Adipocyte (in vitro differentiated cells): Measurements from ENCODE around the gene CCL17.

Experiments
- DNase-seq: peaks from one replicate; pipeline ENCODE4 v3.0.0-alpha.2; 2015; ENCODE audit warnings: low read depth
- H3K27me3 ChIP-seq: replicated peaks from 2 replicates; pipeline ENCODE4 v1.7.0; 2013; ENCODE audit warnings: mild to moderate bottlenecking, low read length, moderate library complexity; ENCODE audit not compliant: control insufficient read depth, insufficient read depth
- H3K36me3 ChIP-seq: 2 replicates; pipeline ENCODE4 v1.7.0; 2013; ENCODE audit warnings: low read length, mild to moderate bottlenecking, moderate library complexity; ENCODE audit not compliant: control insufficient read depth, insufficient read depth, severe bottlenecking
- H3K4me1 ChIP-seq: 2 replicates; pipeline ENCODE4 v1.7.0; 2013; ENCODE audit warnings: mild to moderate bottlenecking, low read length, moderate library complexity; ENCODE audit not compliant: control insufficient read depth, insufficient read depth
- H3K4me3 ChIP-seq: 2 replicates; pipeline ENCODE4 v1.7.0; 2013; ENCODE audit warnings: mild to moderate bottlenecking, low read length, moderate library complexity
- H3K9ac ChIP-seq: 2 replicates; pipeline ENCODE4 v1.7.0; 2013; ENCODE audit warnings: mild to moderate bottlenecking, low read length, moderate library complexity
- H3K9me3 ChIP-seq: 2 replicates; pipeline ENCODE4 v1.7.0; 2013; ENCODE audit warnings: mild to moderate bottlenecking, low read length, moderate library complexity; ENCODE audit not compliant: control insufficient read depth

CCL17 gene

GRCh38 chr16:57422026-57422944 is 17.7 kb downstream of the CCL17 start:
- H3K36me3 ChIP-seq, result peaks cover 3% of the 10 kb centered on the region
- H3K4me3 ChIP-seq, result peak overlapping the region; percentile 40
- peak; percentile 88 for DNase-seq
- peaks cover 7% of the 10 kb centered on the region for H3K4me1 ChIP-seq
- peak overlapping the region; percentile 67 for H3K9ac ChIP-seq
- no peaks in the 10 kb centered on the region for H3K9me3 ChIP-seq
- no peaks in the 10 kb centered on the region for H3K27me3 ChIP-seq

- H3K4me3 ChIP-seq, result no peak overlapping the region
- peaks cover 6% of the 10 kb centered on the region for H3K4me1 ChIP-seq
- H3K36me3 ChIP-seq, result peaks cover 11% of the 10 kb centered on the region
- H3K27me3 ChIP-seq, result no peaks in the 10 kb centered on the region
- no peak for DNase-seq
- no peak overlapping the region for H3K9ac ChIP-seq
- no peaks in the 10 kb centered on the region for H3K9me3 ChIP-seq
Measured at GRCh38 chr16:57423152-57423551, 18.6 kb downstream of the CCL17 start.

GRCh38 chr16:57424583-57424982 is 20.0 kb downstream of the CCL17 start:
- H3K36me3 ChIP-seq, result peaks cover 23% of the 10 kb centered on the region
- no peak overlapping the region for H3K9ac ChIP-seq
- no peak for DNase-seq
- H3K4me3 ChIP-seq, result no peak overlapping the region
- H3K4me1 ChIP-seq, result peaks cover 3% of the 10 kb centered on the region
- no peaks in the 10 kb centered on the region for H3K27me3 ChIP-seq
- no peaks in the 10 kb centered on the region for H3K9me3 ChIP-seq

- DNase-seq, result no peak
- peaks cover 39% of the 10 kb centered on the region for H3K36me3 ChIP-seq
- H3K4me3 ChIP-seq, result no peak overlapping the region
- H3K9me3 ChIP-seq, result no peaks in the 10 kb centered on the region
- no peaks in the 10 kb centered on the region for H3K27me3 ChIP-seq
- no peak overlapping the region for H3K9ac ChIP-seq
- peaks cover 3% of the 10 kb centered on the region for H3K4me1 ChIP-seq
Measured at GRCh38 chr16:57426356-57426755, 21.8 kb downstream of the CCL17 start.

GRCh38 chr16:57427307-57427706 is 22.7 kb downstream of the CCL17 start:
- H3K4me1 ChIP-seq, result peaks cover 3% of the 10 kb centered on the region
- no peak for DNase-seq

GRCh38 chr16:57427824-57428223 is 23.3 kb downstream of the CCL17 start:
- H3K4me1 ChIP-seq, result no peaks in the 10 kb centered on the region
- no peaks in the 10 kb centered on the region for H3K27me3 ChIP-seq
- DNase-seq, result no peak
- no peak overlapping the region for H3K4me3 ChIP-seq
- H3K9ac ChIP-seq, result no peak overlapping the region
- H3K9me3 ChIP-seq, result no peaks in the 10 kb centered on the region
- H3K36me3 ChIP-seq, result peaks cover 54% of the 10 kb centered on the region

More at GRCh38 chr16:57427307-57427706, 22.7 kb downstream of the CCL17 start:
- H3K36me3 ChIP-seq, result peaks cover 49% of the 10 kb centered on the region
- no peaks in the 10 kb centered on the region for H3K27me3 ChIP-seq
- H3K4me3 ChIP-seq, result no peak overlapping the region
- no peaks in the 10 kb centered on the region for H3K9me3 ChIP-seq
- H3K9ac ChIP-seq, result no peak overlapping the region

- Histone ChIP-seq H3K36me3 (peaks cover 85% of the 10 kb centered on the region), H3K9ac (no peak overlapping the region), H3K4me3 (no peak overlapping the region), H3K4me1 (no peaks in the 10 kb centered on the region), H3K9me3 (no peaks in the 10 kb centered on the region), H3K27me3 (no peaks in the 10 kb centered on the region)
- no peak for DNase-seq
Measured at GRCh38 chr16:57430955-57431354, 26.4 kb downstream of the CCL17 start.

GRCh38 chr16:57432505-57432904 is 27.9 kb downstream of the CCL17 start:
- H3K27me3 ChIP-seq, result no peaks in the 10 kb centered on the region
- H3K9ac ChIP-seq, result no peak overlapping the region
- no peak for DNase-seq
- no peaks in the 10 kb centered on the region for H3K9me3 ChIP-seq
- no peaks in the 10 kb centered on the region for H3K4me1 ChIP-seq
- H3K36me3 ChIP-seq, result peaks cover 92% of the 10 kb centered on the region
- no peak overlapping the region for H3K4me3 ChIP-seq

GRCh38 chr16:57432989-57433388 is 28.4 kb downstream of the CCL17 start:
- Histone ChIP-seq H3K4me3 (no peak overlapping the region), H3K4me1 (no peaks in the 10 kb centered on the region), H3K9ac (no peak overlapping the region), H3K27me3 (no peaks in the 10 kb centered on the region), H3K36me3 (peaks cover 93% of the 10 kb centered on the region), H3K9me3 (no peaks in the 10 kb centered on the region)
- no peak for DNase-seq

- H3K36me3 ChIP-seq, result peaks cover 93% of the 10 kb centered on the region
Measured at GRCh38 chr16:57434003-57434402, 29.4 kb downstream of the CCL17 start.

GRCh38 chr16:57435838-57436237 is 31.3 kb downstream of the CCL17 start:
- H3K9me3 ChIP-seq, result no peaks in the 10 kb centered on the region
- no peak overlapping the region for H3K4me3 ChIP-seq
- no peaks in the 10 kb centered on the region for H3K4me1 ChIP-seq
- DNase-seq, result no peak
- peaks cover 97% of the 10 kb centered on the region for H3K36me3 ChIP-seq
- H3K9ac ChIP-seq, result no peak overlapping the region
- H3K27me3 ChIP-seq, result no peaks in the 10 kb centered on the region

More at GRCh38 chr16:57434003-57434402, 29.4 kb downstream of the CCL17 start:
- H3K9me3 ChIP-seq, result no peaks in the 10 kb centered on the region
- H3K27me3 ChIP-seq, result no peaks in the 10 kb centered on the region
- H3K4me3 ChIP-seq, result no peak overlapping the region
- no peaks in the 10 kb centered on the region for H3K4me1 ChIP-seq
- no peak for DNase-seq
- H3K9ac ChIP-seq, result no peak overlapping the region
